ENCODE results near the gene MAP10.

The MAP10 gene

GRCh38 chr1:232788235-232788872, 16.9 kb upstream of the MAP10 start:
- H3K4me1 Mint-ChIP-seq (ENCODE audit: low read depth), result peaks cover 11% of the 10 kb centered on the region
- no peak overlapping the region for H3K4me3 Mint-ChIP-seq
- H3K27me3 Mint-ChIP-seq, result peaks cover 2% of the 10 kb centered on the region
- H3K27ac Mint-ChIP-seq, result no peak overlapping the region
- no peaks in the 10 kb centered on the region for H3K36me3 Mint-ChIP-seq
- H3K9me3 Mint-ChIP-seq (ENCODE audit: low read depth), result no peaks in the 10 kb centered on the region

- no peak overlapping the region for H3K27ac Mint-ChIP-seq
- H3K36me3 Mint-ChIP-seq, result no peaks in the 10 kb centered on the region
- H3K4me1 Mint-ChIP-seq (ENCODE audit: low read depth), result peaks cover 19% of the 10 kb centered on the region
- H3K9me3 Mint-ChIP-seq (ENCODE audit: low read depth), result no peaks in the 10 kb centered on the region
- H3K4me3 Mint-ChIP-seq, result no peak overlapping the region
- H3K27me3 Mint-ChIP-seq, result peaks cover 2% of the 10 kb centered on the region
Measured at GRCh38 chr1:232789651-232790050, 15.6 kb upstream of the MAP10 start.

GRCh38 chr1:232792949-232793348, 12.3 kb upstream of the MAP10 start:
- H3K36me3 Mint-ChIP-seq, result no peaks in the 10 kb centered on the region
- H3K9me3 Mint-ChIP-seq (ENCODE audit: low read depth), result no peaks in the 10 kb centered on the region
- peaks cover 15% of the 10 kb centered on the region for H3K4me1 Mint-ChIP-seq (ENCODE audit: low read depth)
- peak overlapping the region; percentile 49 for H3K4me3 Mint-ChIP-seq
- H3K27me3 Mint-ChIP-seq, result peaks cover 2% of the 10 kb centered on the region
- H3K27ac Mint-ChIP-seq, result no peak overlapping the region

GRCh38 chr1:232793944-232794343, 11.3 kb upstream of the MAP10 start:
- Mint-ChIP-seq H3K27ac (no peak overlapping the region), H3K4me3 (no peak overlapping the region), H3K4me1 (ENCODE audit: low read depth) (peaks cover 15% of the 10 kb centered on the region), H3K9me3 (ENCODE audit: low read depth) (no peaks in the 10 kb centered on the region), H3K36me3 (no peaks in the 10 kb centered on the region), H3K27me3 (peaks cover 2% of the 10 kb centered on the region)

GRCh38 chr1:232795497-232796053, 9.6 kb upstream of the MAP10 start:
- Mint-ChIP-seq H3K36me3 (no peaks in the 10 kb centered on the region), H3K9me3 (ENCODE audit: low read depth) (no peaks in the 10 kb centered on the region), H3K4me1 (ENCODE audit: low read depth) (peaks cover 15% of the 10 kb centered on the region), H3K4me3 (no peak overlapping the region), H3K27me3 (no peaks in the 10 kb centered on the region), H3K27ac (no peak overlapping the region)

- no peaks in the 10 kb centered on the region for H3K9me3 Mint-ChIP-seq (ENCODE audit: low read depth)
- H3K4me3 Mint-ChIP-seq, result no peak overlapping the region
- H3K27me3 Mint-ChIP-seq, result no peaks in the 10 kb centered on the region
- peaks cover 11% of the 10 kb centered on the region for H3K4me1 Mint-ChIP-seq (ENCODE audit: low read depth)
- H3K27ac Mint-ChIP-seq, result no peak overlapping the region
- H3K36me3 Mint-ChIP-seq, result no peaks in the 10 kb centered on the region
Measured at GRCh38 chr1:232797856-232798510, 7.2 kb upstream of the MAP10 start.

- H3K36me3 Mint-ChIP-seq, result no peaks in the 10 kb centered on the region
- H3K27ac Mint-ChIP-seq, result no peak overlapping the region
- H3K4me1 Mint-ChIP-seq (ENCODE audit: low read depth), result peaks cover 2% of the 10 kb centered on the region
- H3K27me3 Mint-ChIP-seq, result no peaks in the 10 kb centered on the region
- no peak overlapping the region for H3K4me3 Mint-ChIP-seq
- H3K9me3 Mint-ChIP-seq (ENCODE audit: low read depth), result no peaks in the 10 kb centered on the region
Measured at GRCh38 chr1:232798920-232799319, 6.3 kb upstream of the MAP10 start.

- peak overlapping the region; percentile 78 for H3K27ac Mint-ChIP-seq
Measured at GRCh38 chr1:232806186-232806510, 932 bp downstream of the MAP10 start.

GRCh38 chr1:232810856-232811255, 5.6 kb downstream of the MAP10 start:
- Mint-ChIP-seq H3K4me1 (ENCODE audit: low read depth) (peaks cover 9% of the 10 kb centered on the region), H3K27ac (no peak overlapping the region), H3K4me3 (no peak overlapping the region), H3K36me3 (peaks cover 10% of the 10 kb centered on the region), H3K9me3 (ENCODE audit: low read depth) (peaks cover 45% of the 10 kb centered on the region), H3K27me3 (no peaks in the 10 kb centered on the region)

More at GRCh38 chr1:232806186-232806510, 932 bp downstream of the MAP10 start:
- Mint-ChIP-seq H3K9me3 (ENCODE audit: low read depth) (peaks cover 23% of the 10 kb centered on the region), H3K4me1 (ENCODE audit: low read depth) (peaks cover 21% of the 10 kb centered on the region), H3K27me3 (no peaks in the 10 kb centered on the region), H3K4me3 (peak overlapping the region; percentile 88), H3K36me3 (peaks cover 15% of the 10 kb centered on the region)

GRCh38 chr1:232812560-232812959, 7.3 kb downstream of the MAP10 start:
- Mint-ChIP-seq H3K9me3 (ENCODE audit: low read depth) (peaks cover 35% of the 10 kb centered on the region), H3K4me3 (no peak overlapping the region), H3K27me3 (no peaks in the 10 kb centered on the region), H3K4me1 (ENCODE audit: low read depth) (no peaks in the 10 kb centered on the region), H3K27ac (no peak overlapping the region), H3K36me3 (peaks cover 5% of the 10 kb centered on the region)

GRCh38 chr1:232813097-232813496, 7.9 kb downstream of the MAP10 start:
- Mint-ChIP-seq H3K27me3 (no peaks in the 10 kb centered on the region), H3K4me1 (ENCODE audit: low read depth) (no peaks in the 10 kb centered on the region), H3K36me3 (peaks cover 2% of the 10 kb centered on the region), H3K27ac (no peak overlapping the region), H3K4me3 (no peak overlapping the region), H3K9me3 (ENCODE audit: low read depth) (peaks cover 33% of the 10 kb centered on the region)

- peaks cover 2% of the 10 kb centered on the region for H3K36me3 Mint-ChIP-seq
- H3K27ac Mint-ChIP-seq, result no peak overlapping the region
- H3K27me3 Mint-ChIP-seq, result no peaks in the 10 kb centered on the region
- peaks cover 33% of the 10 kb centered on the region for H3K9me3 Mint-ChIP-seq (ENCODE audit: low read depth)
- no peak overlapping the region for H3K4me3 Mint-ChIP-seq
- no peaks in the 10 kb centered on the region for H3K4me1 Mint-ChIP-seq (ENCODE audit: low read depth)
Measured at GRCh38 chr1:232813760-232814159, 8.5 kb downstream of the MAP10 start.

- peaks cover 24% of the 10 kb centered on the region for H3K9me3 Mint-ChIP-seq (ENCODE audit: low read depth)
Measured at GRCh38 chr1:232816324-232816723, 11.1 kb downstream of the MAP10 start.

GRCh38 chr1:232818040-232818439, 12.8 kb downstream of the MAP10 start:
- no peak overlapping the region for H3K27ac Mint-ChIP-seq
- H3K4me1 Mint-ChIP-seq (ENCODE audit: low read depth), result no peaks in the 10 kb centered on the region
- H3K27me3 Mint-ChIP-seq, result peaks cover 1% of the 10 kb centered on the region
- H3K9me3 Mint-ChIP-seq (ENCODE audit: low read depth), result peaks cover 12% of the 10 kb centered on the region
- H3K4me3 Mint-ChIP-seq, result no peak overlapping the region
- no peaks in the 10 kb centered on the region for H3K36me3 Mint-ChIP-seq

More at GRCh38 chr1:232816324-232816723, 11.1 kb downstream of the MAP10 start:
- Mint-ChIP-seq H3K27me3 (no peaks in the 10 kb centered on the region), H3K27ac (no peak overlapping the region), H3K4me3 (no peak overlapping the region), H3K36me3 (no peaks in the 10 kb centered on the region), H3K4me1 (ENCODE audit: low read depth) (no peaks in the 10 kb centered on the region)

GRCh38 chr1:232820431-232820830, 15.2 kb downstream of the MAP10 start:
- Mint-ChIP-seq H3K36me3 (no peaks in the 10 kb centered on the region), H3K27ac (no peak overlapping the region), H3K4me3 (no peak overlapping the region), H3K9me3 (ENCODE audit: low read depth) (peaks cover 4% of the 10 kb centered on the region), H3K27me3 (peaks cover 1% of the 10 kb centered on the region), H3K4me1 (ENCODE audit: low read depth) (no peaks in the 10 kb centered on the region)
